HepG2 (cell line): Measurements from ENCODE around the gene MFAP4. TPM values are rescaled to one million over a fixed set of nuclear protein-coding genes. Genes with fewer than 3 reads are reported as not detected.
A peak's percentile ranks its signal among the peaks of the same experiment; 100 is the strongest.

ENCODE experiments used
- FOSL2 ChIP-seq: sonication (generic); formaldehyde crosslinking; IDR thresholded peaks from 2 replicates; pipeline ENCODE4 v1.4.0; 2020; ENCODE audit warnings: missing genetic modification reagents
- FOXK1 ChIP-seq: sonication (generic); formaldehyde crosslinking; IDR thresholded peaks from 2 replicates; pipeline ENCODE4 v1.4.0; 2020; ENCODE audit warnings: low read depth, missing genetic modification reagents, borderline replicate concordance
- GABPA ChIP-seq, 2 experiments: IDR thresholded peaks; 2 replicates each; pipeline ENCODE4 v1.6.1; 2011 to 2016; ENCODE audit warnings: low read depth in 2 of 2, low read length in 1 of 2, missing biosample characterization in 1 of 2, missing genetic modification characterization in 1 of 2
- KDM6A ChIP-seq: IDR thresholded peaks from 2 replicates; pipeline ENCODE4 v1.6.1; 2016; ENCODE audit warnings: low read depth
- RAD21 ChIP-seq: fragments of 450-650 bp; formaldehyde crosslinking; IDR thresholded peaks from 2 replicates; pipeline ENCODE4 v1.5.0; 2020; ENCODE audit warnings: mild to moderate bottlenecking
- RBAK ChIP-seq: sonication (generic); formaldehyde crosslinking; IDR thresholded peaks from 2 replicates; pipeline ENCODE4 v1.5.1; 2020; ENCODE audit warnings: mild to moderate bottlenecking, missing genetic modification reagents
- RBFOX2 ChIP-seq: fragments of 200-400 bp; formaldehyde crosslinking; IDR thresholded peaks from 2 replicates; pipeline ENCODE4 v1.6.1; 2017; ENCODE audit warnings: low read depth, mild to moderate bottlenecking, low read length
- SIX1 ChIP-seq: sonication (generic); formaldehyde crosslinking; IDR thresholded peaks from 2 replicates; pipeline ENCODE4 v1.4.0; 2020; ENCODE audit warnings: missing genetic modification reagents, borderline replicate concordance
- ZC3H13 ChIP-seq: sonication (generic); formaldehyde crosslinking; IDR thresholded peaks from 2 replicates; pipeline ENCODE4 v1.8.1; 2023; ENCODE audit warnings: mild to moderate bottlenecking, missing genetic modification reagents, moderate library complexity
- ZMYM3 ChIP-seq: sonication (generic); formaldehyde crosslinking; IDR thresholded peaks from 2 replicates; pipeline ENCODE4 v1.5.1; 2020; ENCODE audit warnings: mild to moderate bottlenecking, missing genetic modification reagents
- ZSCAN31 ChIP-seq: sonication (generic); formaldehyde crosslinking; IDR thresholded peaks from 2 replicates; pipeline ENCODE4 v1.5.0; 2020; ENCODE audit warnings: low read depth, mild to moderate bottlenecking, missing genetic modification reagents
- polyA plus RNA-seq, 8 experiments: library from polyadenylated mRNA; depleted of rRNA in 3 of 8; stranded (reverse) in 7 of 8; unstranded in 1 of 8; fragments of >200 nt; fragmentation: Illumina TruSeq in 4 of 8; extraction: Trizol in 4 of 8; gene quantifications; 2 replicates each; pipeline versions ENCODE4 v1.2.1 to v1.2.3, GENCODE V29; 2011 to 2016; ENCODE audit warnings: low read depth in 4 of 8, missing spikeins in 1 of 8, mixed read lengths in 1 of 8; ENCODE audit not compliant: insufficient read depth in 1 of 8
- total RNA-seq, 5 experiments: library from RNA; depleted of rRNA; stranded (reverse); fragments of >200 nt; fragmentation: Illumina TruSeq; extraction: Trizol; gene quantifications; 2 replicates each; pipeline ENCODE4 v1.2.3, GENCODE V29; 2016; ENCODE audit warnings: low read depth in 1 of 5
- TF ChIP-seq, protein P1 (sequence below): sonication (generic); formaldehyde crosslinking; IDR thresholded peaks from 2 replicates; pipeline ENCODE4 v1.5.0; 2020; ENCODE audit warnings: mild to moderate bottlenecking, low read depth, missing genetic modification reagents, borderline replicate concordance
- TF ChIP-seq, protein P2 (sequence below): sonication (generic); formaldehyde crosslinking; IDR thresholded peaks from 2 replicates; pipeline ENCODE4 v1.5.0; 2020; ENCODE audit warnings: mild to moderate bottlenecking, missing genetic modification reagents
- TF ChIP-seq, protein P3 (sequence below), 2 experiments: sonication (generic) in 1 of 2; formaldehyde crosslinking in 1 of 2; IDR thresholded peaks; 2 replicates each; pipeline versions ENCODE4 v1.4.0 to v1.6.1; 2016 to 2020; ENCODE audit warnings: borderline replicate concordance in 1 of 2, low read depth in 1 of 2, mild to moderate bottlenecking in 1 of 2, missing genetic modification reagents in 1 of 2
- TF ChIP-seq, protein P4 (sequence below): IDR thresholded peaks from 2 replicates; pipeline ENCODE4 v1.6.1; 2018; ENCODE audit warnings: missing genetic modification reagents, mild to moderate bottlenecking, missing compliant biosample characterization
- TF ChIP-seq, protein P5 (sequence below): IDR thresholded peaks from 2 replicates; pipeline ENCODE4 v1.6.1; 2016; ENCODE audit warnings: mild to moderate bottlenecking, missing biosample characterization, missing genetic modification reagents
- TF ChIP-seq, protein P6 (sequence below): sonication (generic); formaldehyde crosslinking; IDR thresholded peaks from 2 replicates; pipeline ENCODE4 v1.5.0; 2020; ENCODE audit warnings: missing genetic modification reagents
- TF ChIP-seq, protein P7 (sequence below): IDR thresholded peaks from 2 replicates; pipeline ENCODE4 v1.6.1; 2016; ENCODE audit warnings: low read depth, borderline replicate concordance

MFAP4 gene
- total and polyA plus RNA-seq, 2 of the 13 experiments (the other 11 are each of a cell fraction or from before 2014, with no cell fraction given) = 0.08 TPM; not detected in 1

DNA sequence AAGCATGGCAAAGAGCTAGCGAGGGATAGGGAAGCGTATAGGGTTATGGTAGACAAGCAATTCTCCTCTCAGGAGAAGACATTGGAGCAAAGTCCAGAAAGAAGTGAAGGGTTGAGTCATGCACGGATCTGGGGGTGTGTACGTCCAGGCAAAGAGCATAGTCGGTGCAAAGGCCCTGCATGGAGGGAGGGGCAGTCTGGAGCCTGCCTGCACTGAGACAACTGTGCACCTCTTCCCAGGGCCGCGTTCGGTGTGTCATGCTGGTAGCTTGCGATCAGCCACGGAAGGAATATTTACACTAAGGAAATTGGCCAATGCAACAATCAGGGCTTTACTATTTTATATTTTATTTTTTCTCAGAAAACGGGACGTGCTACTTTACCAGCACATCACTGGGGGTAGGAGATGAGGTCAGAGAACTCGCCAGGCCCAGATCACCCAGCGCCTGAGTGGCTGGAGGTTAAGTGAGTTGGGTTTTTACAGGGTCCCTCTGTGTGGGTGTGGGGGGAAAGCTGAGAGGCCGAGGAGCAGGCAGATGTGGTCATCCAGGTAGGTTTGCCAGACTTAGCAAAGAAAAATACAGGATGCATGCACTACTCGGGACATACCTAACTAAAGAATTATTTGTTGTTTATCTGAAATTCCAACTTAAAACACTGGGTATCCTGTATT lies 17.7 kb downstream of the MFAP4 start (continued):
- TF ChIP-seq, protein P1, sequence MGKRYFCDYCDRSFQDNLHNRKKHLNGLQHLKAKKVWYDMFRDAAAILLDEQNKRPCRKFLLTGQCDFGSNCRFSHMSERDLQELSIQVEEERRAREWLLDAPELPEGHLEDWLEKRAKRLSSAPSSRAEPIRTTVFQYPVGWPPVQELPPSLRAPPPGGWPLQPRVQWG (CRISPR knock-in tag) = no peak
- TF ChIP-seq ZMYM3 (CRISPR knock-in tag) = peak; percentile 89
- TF ChIP-seq KDM6A (CRISPR knock-in tag) = no peak
- no peak for TF ChIP-seq RBFOX2
- TF ChIP-seq, protein P2, sequence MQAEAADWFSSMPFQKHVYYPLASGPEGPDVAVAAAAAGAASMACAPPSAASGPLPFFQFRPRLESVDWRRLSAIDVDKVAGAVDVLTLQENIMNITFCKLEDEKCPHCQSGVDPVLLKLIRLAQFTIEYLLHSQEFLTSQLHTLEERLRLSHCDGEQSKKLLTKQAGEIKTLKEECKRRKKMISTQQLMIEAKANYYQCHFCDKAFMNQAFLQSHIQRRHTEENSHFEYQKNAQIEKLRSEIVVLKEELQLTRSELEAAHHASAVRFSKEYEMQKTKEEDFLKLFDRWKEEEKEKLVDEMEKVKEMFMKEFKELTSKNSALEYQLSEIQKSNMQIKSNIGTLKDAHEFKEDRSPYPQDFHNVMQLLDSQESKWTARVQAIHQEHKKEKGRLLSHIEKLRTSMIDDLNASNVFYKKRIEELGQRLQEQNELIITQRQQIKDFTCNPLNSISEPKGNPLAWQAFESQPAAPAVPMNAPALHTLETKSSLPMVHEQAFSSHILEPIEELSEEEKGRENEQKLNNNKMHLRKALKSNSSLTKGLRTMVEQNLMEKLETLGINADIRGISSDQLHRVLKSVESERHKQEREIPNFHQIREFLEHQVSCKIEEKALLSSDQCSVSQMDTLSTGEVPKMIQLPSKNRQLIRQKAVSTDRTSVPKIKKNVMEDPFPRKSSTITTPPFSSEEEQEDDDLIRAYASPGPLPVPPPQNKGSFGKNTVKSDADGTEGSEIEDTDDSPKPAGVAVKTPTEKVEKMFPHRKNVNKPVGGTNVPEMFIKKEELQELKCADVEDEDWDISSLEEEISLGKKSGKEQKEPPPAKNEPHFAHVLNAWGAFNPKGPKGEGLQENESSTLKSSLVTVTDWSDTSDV = no peak
- TF ChIP-seq SIX1 (CRISPR knock-in tag) = no peak
- TF ChIP-seq, protein P3, sequence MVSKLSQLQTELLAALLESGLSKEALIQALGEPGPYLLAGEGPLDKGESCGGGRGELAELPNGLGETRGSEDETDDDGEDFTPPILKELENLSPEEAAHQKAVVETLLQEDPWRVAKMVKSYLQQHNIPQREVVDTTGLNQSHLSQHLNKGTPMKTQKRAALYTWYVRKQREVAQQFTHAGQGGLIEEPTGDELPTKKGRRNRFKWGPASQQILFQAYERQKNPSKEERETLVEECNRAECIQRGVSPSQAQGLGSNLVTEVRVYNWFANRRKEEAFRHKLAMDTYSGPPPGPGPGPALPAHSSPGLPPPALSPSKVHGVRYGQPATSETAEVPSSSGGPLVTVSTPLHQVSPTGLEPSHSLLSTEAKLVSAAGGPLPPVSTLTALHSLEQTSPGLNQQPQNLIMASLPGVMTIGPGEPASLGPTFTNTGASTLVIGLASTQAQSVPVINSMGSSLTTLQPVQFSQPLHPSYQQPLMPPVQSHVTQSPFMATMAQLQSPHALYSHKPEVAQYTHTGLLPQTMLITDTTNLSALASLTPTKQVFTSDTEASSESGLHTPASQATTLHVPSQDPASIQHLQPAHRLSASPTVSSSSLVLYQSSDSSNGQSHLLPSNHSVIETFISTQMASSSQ (IDR thresholded peaks at IDR 0.05; ENCODE audit: low read depth) = no peak
- TF ChIP-seq, protein P3 (CRISPR knock-in tag; IDR thresholded peaks at IDR 0.05; ENCODE audit: borderline replicate concordance) = no peak
- TF ChIP-seq RAD21 = no peak
- no peak for TF ChIP-seq RBAK
- TF ChIP-seq, protein P4, sequence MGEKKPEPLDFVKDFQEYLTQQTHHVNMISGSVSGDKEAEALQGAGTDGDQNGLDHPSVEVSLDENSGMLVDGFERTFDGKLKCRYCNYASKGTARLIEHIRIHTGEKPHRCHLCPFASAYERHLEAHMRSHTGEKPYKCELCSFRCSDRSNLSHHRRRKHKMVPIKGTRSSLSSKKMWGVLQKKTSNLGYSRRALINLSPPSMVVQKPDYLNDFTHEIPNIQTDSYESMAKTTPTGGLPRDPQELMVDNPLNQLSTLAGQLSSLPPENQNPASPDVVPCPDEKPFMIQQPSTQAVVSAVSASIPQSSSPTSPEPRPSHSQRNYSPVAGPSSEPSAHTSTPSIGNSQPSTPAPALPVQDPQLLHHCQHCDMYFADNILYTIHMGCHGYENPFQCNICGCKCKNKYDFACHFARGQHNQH (CRISPR knock-in tag) = no peak
- no peak for TF ChIP-seq ZC3H13 (CRISPR knock-in tag)
- TF ChIP-seq, protein P5, sequence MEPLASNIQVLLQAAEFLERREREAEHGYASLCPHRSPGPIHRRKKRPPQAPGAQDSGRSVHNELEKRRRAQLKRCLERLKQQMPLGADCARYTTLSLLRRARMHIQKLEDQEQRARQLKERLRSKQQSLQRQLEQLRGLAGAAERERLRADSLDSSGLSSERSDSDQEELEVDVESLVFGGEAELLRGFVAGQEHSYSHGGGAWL (CRISPR knock-in tag) = no peak
- TF ChIP-seq FOSL2 = peak; percentile 90
- TF ChIP-seq GABPA (IDR thresholded peaks at IDR 0.05; ENCODE audit: low read depth, low read length) = no peak
- TF ChIP-seq GABPA (CRISPR knock-in tag; IDR thresholded peaks at IDR 0.05; ENCODE audit: low read depth) = no peak
- TF ChIP-seq, protein P6, sequence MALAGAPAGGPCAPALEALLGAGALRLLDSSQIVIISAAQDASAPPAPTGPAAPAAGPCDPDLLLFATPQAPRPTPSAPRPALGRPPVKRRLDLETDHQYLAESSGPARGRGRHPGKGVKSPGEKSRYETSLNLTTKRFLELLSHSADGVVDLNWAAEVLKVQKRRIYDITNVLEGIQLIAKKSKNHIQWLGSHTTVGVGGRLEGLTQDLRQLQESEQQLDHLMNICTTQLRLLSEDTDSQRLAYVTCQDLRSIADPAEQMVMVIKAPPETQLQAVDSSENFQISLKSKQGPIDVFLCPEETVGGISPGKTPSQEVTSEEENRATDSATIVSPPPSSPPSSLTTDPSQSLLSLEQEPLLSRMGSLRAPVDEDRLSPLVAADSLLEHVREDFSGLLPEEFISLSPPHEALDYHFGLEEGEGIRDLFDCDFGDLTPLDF = no peak
- peak; percentile 37; the same call in 1 of the 2 replicates for TF ChIP-seq FOXK1
- TF ChIP-seq, protein P7, sequence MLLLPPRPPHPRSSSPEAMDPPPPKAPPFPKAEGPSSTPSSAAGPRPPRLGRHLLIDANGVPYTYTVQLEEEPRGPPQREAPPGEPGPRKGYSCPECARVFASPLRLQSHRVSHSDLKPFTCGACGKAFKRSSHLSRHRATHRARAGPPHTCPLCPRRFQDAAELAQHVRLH (CRISPR knock-in tag) = no peak
- TF ChIP-seq ZSCAN31 = no peak
